CD14-positive monocyte (primary cell): ENCODE data around the gene ESRP2. TPM values are rescaled to one million over a fixed set of nuclear protein-coding genes. Genes with fewer than 3 reads are reported as not detected.

Source experiments
- DNase-seq, 3 donors: peaks; one replicate each; pipeline ENCODE4 v3.0.0-alpha.2; 2011 to 2022
- H2AFZ ChIP-seq: 2 replicates; pipeline ENCODE4 v1.6.0; 2012; ENCODE audit warnings: mild to moderate bottlenecking, low read depth, low read length, inconsistent platforms; ENCODE audit not compliant: insufficient read depth, poor library complexity, severe bottlenecking
- H3K27ac ChIP-seq, 2 donors: 1 replicate in 1 of 2; 2 replicates in 1 of 2; pipeline ENCODE4 v1.5.1; 2012 to 2013; ENCODE audit warnings: low read length in 2 of 2, control low read depth in 1 of 2, inconsistent platforms in 1 of 2, low read depth in 1 of 2, mild to moderate bottlenecking in 1 of 2
- H3K27me3 ChIP-seq, 2 donors: one replicate each; pipeline versions ENCODE4 v1.6.0 to v1.6.1; 2011 to 2013; ENCODE audit warnings: low read length in 2 of 2; ENCODE audit not compliant: control insufficient read depth in 2 of 2, insufficient read depth in 2 of 2
- H3K36me3 ChIP-seq, 2 donors: replicated peaks in 1 of 2; 1 replicate in 1 of 2; 2 replicates in 1 of 2; pipeline versions ENCODE4 v1.5.1 to v1.6.1; 2012 to 2013; ENCODE audit warnings: low read length in 2 of 2, control low read depth in 1 of 2, inconsistent platforms in 1 of 2, mild to moderate bottlenecking in 1 of 2; ENCODE audit not compliant: insufficient read depth in 2 of 2, control insufficient read depth in 1 of 2
- H3K4me1 ChIP-seq, 2 donors: 1 replicate in 1 of 2; 2 replicates in 1 of 2; pipeline versions ENCODE4 v1.5.1 to v1.6.1; 2012 to 2013; ENCODE audit warnings: low read length in 2 of 2, control low read depth in 1 of 2, inconsistent platforms in 1 of 2, mild to moderate bottlenecking in 1 of 2, moderate library complexity in 1 of 2; ENCODE audit not compliant: insufficient read depth in 2 of 2, control insufficient read depth in 1 of 2
- H3K4me2 ChIP-seq: replicated peaks from 2 replicates; pipeline ENCODE3; 2012; ENCODE audit warnings: low read length, moderate library complexity, mild to moderate bottlenecking; ENCODE audit not compliant: poor library complexity, severe bottlenecking; ENCODE audit errors: extremely low read depth
- H3K4me3 ChIP-seq, 3 experiments: fragments of 200-600 bp in 1 of 3; sonication (generic) in 1 of 3; replicated peaks in 1 of 3; 1 replicate in 2 of 3; 2 replicates in 1 of 3; pipeline ENCODE4 v1.5.1; 2011 to 2013; ENCODE audit warnings: low read length in 3 of 3, mild to moderate bottlenecking in 3 of 3, control low read depth in 2 of 3, low read depth in 2 of 3, inconsistent platforms in 1 of 3, moderate library complexity in 1 of 3
- H3K79me2 ChIP-seq: 2 replicates; pipeline ENCODE4 v1.6.0; 2012; ENCODE audit warnings: mild to moderate bottlenecking, control low read depth, inconsistent platforms, low read length, moderate library complexity; ENCODE audit not compliant: insufficient read depth
- H3K9ac ChIP-seq: 2 replicates; pipeline ENCODE4 v1.6.0; 2017; ENCODE audit warnings: low read length, mild to moderate bottlenecking; ENCODE audit not compliant: insufficient read depth, poor library complexity, severe bottlenecking
- H3K9me3 ChIP-seq, 2 donors: replicated peaks in 1 of 2; 1 replicate in 1 of 2; 2 replicates in 1 of 2; pipeline versions ENCODE4 v1.5.1 to v1.6.1; 2012 to 2013; ENCODE audit warnings: low read length in 2 of 2, control low read depth in 1 of 2; ENCODE audit not compliant: control insufficient read depth in 1 of 2, insufficient read depth in 1 of 2
- H4K20me1 ChIP-seq: 2 replicates; pipeline ENCODE4 v1.6.0; 2012; ENCODE audit warnings: mild to moderate bottlenecking, low read length, control low read depth, moderate library complexity; ENCODE audit not compliant: insufficient read depth
- H3K27ac Mint-ChIP-seq, 7 donors: one replicate each; pipeline ENCODE4 v1.8.0; 2020; ENCODE audit warnings: mild to moderate bottlenecking in 7 of 7, mixed read lengths in 7 of 7, moderate library complexity in 6 of 7, inconsistent platforms in 2 of 7
- H3K27me3 Mint-ChIP-seq, 3 donors: one replicate each; pipeline ENCODE4 v1.8.0; 2021 to 2022; ENCODE audit warnings: low read depth in 3 of 3, mild to moderate bottlenecking in 3 of 3, mixed read lengths in 3 of 3, moderate library complexity in 3 of 3, inconsistent platforms in 1 of 3
- H3K36me3 Mint-ChIP-seq, 2 donors: one replicate each; pipeline ENCODE4 v1.8.0; 2020; ENCODE audit warnings: mixed read lengths in 2 of 2, inconsistent platforms in 1 of 2, mild to moderate bottlenecking in 1 of 2
- H3K4me1 Mint-ChIP-seq: one replicate; pipeline ENCODE4 v1.8.0; 2020; ENCODE audit warnings: mild to moderate bottlenecking, mixed read lengths
- H3K4me3 Mint-ChIP-seq, 2 donors: one replicate each; pipeline ENCODE4 v1.8.0; 2020; ENCODE audit warnings: mild to moderate bottlenecking in 2 of 2, mixed read lengths in 2 of 2, moderate library complexity in 1 of 2
- H3K9me3 Mint-ChIP-seq, 7 donors: one replicate each; pipeline ENCODE4 v1.8.0; 2020 to 2022; ENCODE audit warnings: mixed read lengths in 7 of 7, mild to moderate bottlenecking in 6 of 7, moderate library complexity in 6 of 7, inconsistent platforms in 2 of 7
- CTCF ChIP-seq: fragments of 200-600 bp; IDR thresholded peaks from one replicate; pipeline ENCODE4 v1.8.0; 2022; ENCODE audit warnings: antibody characterized with exemption, mild to moderate bottlenecking
- WGBS: methylation state at CpG from one replicate; pipeline ENCODE4 v1.1.5; 2013; ENCODE audit warnings: missing lambda C conversion rate; ENCODE audit not compliant: insufficient coverage; 5-methylcytosine and 5-hydroxymethylcytosine counted together
- intact Hi-C, 2 donors: fragments of 100-400 bp; cut with micrococcal nuclease; formaldehyde crosslinking; loops; one replicate each; pipeline versions ENCODE4 v1.15.0 to v1.15.1; 2023
- polyA plus RNA-seq, 3 donors: library from polyadenylated mRNA; depleted of rRNA in 1 of 3; unstranded in 2 of 3; stranded (reverse) in 1 of 3; fragments of 300-500 nt in 2 of 3; fragments of >200 nt in 1 of 3; fragmentation: Illumina TruSeq in 2 of 3; gene quantifications; 1 replicate in 2 of 3; 2 replicates in 1 of 3; pipeline ENCODE4 v1.2.3, GENCODE V29; 2012 to 2021

Gene ESRP2
- polyA plus RNA-seq, 3 donors: not detected

GRCh38 chr16:68236137-68236825, 354 bp upstream of the ESRP2 start:
- Histone ChIP-seq H3K27me3 (peaks cover 9 to 33% of the 10 kb centered on the region in 2 donors), H3K4me3 (peak overlapping the region in 1 of 3 experiments; percentile 85), H3K36me3 (peaks cover 5 to 8% of the 10 kb centered on the region in 2 donors), H3K4me2 (peak overlapping the region; percentile 84), H3K4me1 (peaks cover 25 to 49% of the 10 kb centered on the region in 2 donors), H3K79me2 (no peaks in the 10 kb centered on the region), H3K9ac (no peak overlapping the region), H3K9me3 (no peaks in the 10 kb centered on the region), H2AFZ (peak overlapping the region; percentile 99), H3K27ac (no peak overlapping the region), H4K20me1 (peaks cover 6% of the 10 kb centered on the region)
- H3K9me3 Mint-ChIP-seq: peaks cover 0 to 19% (median 4%) of the 10 kb centered on the region in 7 donors
- peaks cover 28% of the 10 kb centered on the region for H3K4me1 Mint-ChIP-seq
- TF ChIP-seq CTCF: no peak
- H3K4me3 Mint-ChIP-seq: peak overlapping the region; percentile 97 to 99
- no peak for DNase-seq
- WGBS: 3% methylated on average over 42 of the region's 45 CpGs
- peaks cover 28 to 42% (median 31%) of the 10 kb centered on the region in 3 donors for H3K27me3 Mint-ChIP-seq
- peak overlapping the region in 1 of 7 donors; percentile 68 for H3K27ac Mint-ChIP-seq
- intact Hi-C loops: loop anchor here in 1 of 2 donors (5.0 to 10.0 kb wide), 2 partner anchors 149 to 351 kb away; partner anchors contain the start of genes NFATC3 and NRN1L
- peaks cover 5 to 10% of the 10 kb centered on the region in 2 donors for H3K36me3 Mint-ChIP-seq

- H3K36me3 Mint-ChIP-seq: peaks cover 10 to 17% of the 10 kb centered on the region in 2 donors
- no peak for TF ChIP-seq CTCF
- H3K27me3 ChIP-seq: peaks cover 9 to 33% of the 10 kb centered on the region in 2 donors
- intact Hi-C loops: loop anchor here in 1 of 2 donors (5.0 to 10.0 kb wide), 2 partner anchors 148 to 350 kb away; partner anchors contain the start of genes NFATC3 and NRN1L
- H3K4me3 ChIP-seq: no peak overlapping the region
- no peak overlapping the region for H3K9ac ChIP-seq
- H3K27ac ChIP-seq: no peak overlapping the region
- no peak overlapping the region for H2AFZ ChIP-seq
- 77% methylated on average over 73 of the region's 73 CpGs for WGBS
- no peak overlapping the region for H3K27ac Mint-ChIP-seq
- H4K20me1 ChIP-seq: peaks cover 6% of the 10 kb centered on the region
- H3K4me3 Mint-ChIP-seq: peak overlapping the region in 1 of 2 donors; percentile 74
- peaks cover 11 to 17% of the 10 kb centered on the region in 2 donors for H3K36me3 ChIP-seq
- H3K4me2 ChIP-seq: peak overlapping the region; percentile 84
- H3K4me1 ChIP-seq: peaks cover 25 to 49% of the 10 kb centered on the region in 2 donors
- H3K4me1 Mint-ChIP-seq: peaks cover 28% of the 10 kb centered on the region
- H3K79me2 ChIP-seq: no peaks in the 10 kb centered on the region
- H3K9me3 ChIP-seq: no peaks in the 10 kb centered on the region
- DNase-seq: no peak
- peaks cover 0 to 19% (median 4%) of the 10 kb centered on the region in 7 donors for H3K9me3 Mint-ChIP-seq
- H3K27me3 Mint-ChIP-seq: peaks cover 28 to 42% (median 31%) of the 10 kb centered on the region in 3 donors
Measured at GRCh38 chr16:68235108-68235886, 630 bp downstream of the ESRP2 start.
